HG02678 (cell line): ENCODE measurements around the gene NHEJ1.

Source experiments
- ATAC-seq: cut with Tn5 transposase; IDR thresholded peaks from one replicate; pipeline ENCODE4 v1.9.1; 2021; ENCODE audit warnings: mild to moderate bottlenecking, moderate library complexity; ENCODE audit not compliant: unreplicated experiment

NHEJ1 gene

DNA sequence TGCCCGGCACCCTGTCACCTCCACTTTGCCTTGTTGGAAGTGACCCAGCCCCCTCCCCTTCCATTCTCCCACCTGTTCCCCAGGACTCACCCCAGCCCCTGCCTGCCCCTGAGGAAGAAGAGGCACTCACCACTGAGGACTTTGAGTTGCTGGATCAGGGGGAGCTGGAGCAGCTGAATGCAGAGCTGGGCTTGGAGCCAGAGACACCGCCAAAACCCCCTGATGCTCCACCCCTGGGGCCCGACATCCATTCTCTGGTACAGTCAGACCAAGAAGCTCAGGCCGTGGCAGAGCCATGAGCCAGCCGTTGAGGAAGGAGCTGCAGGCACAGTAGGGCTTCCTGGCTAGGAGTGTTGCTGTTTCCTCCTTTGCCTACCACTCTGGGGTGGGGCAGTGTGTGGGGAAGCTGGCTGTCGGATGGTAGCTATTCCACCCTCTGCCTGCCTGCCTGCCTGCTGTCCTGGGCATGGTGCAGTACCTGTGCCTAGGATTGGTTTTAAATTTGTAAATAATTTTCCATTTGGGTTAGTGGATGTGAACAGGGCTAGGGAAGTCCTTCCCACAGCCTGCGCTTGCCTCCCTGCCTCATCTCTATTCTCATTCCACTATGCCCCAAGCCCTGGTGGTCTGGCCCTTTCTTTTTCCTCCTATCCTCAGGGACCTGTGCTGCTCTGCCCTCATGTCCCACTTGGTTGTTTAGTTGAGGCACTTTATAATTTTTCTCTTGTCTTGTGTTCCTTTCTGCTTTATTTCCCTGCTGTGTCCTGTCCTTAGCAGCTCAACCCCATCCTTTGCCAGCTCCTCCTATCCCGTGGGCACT is 21.9 kb upstream of the NHEJ1 start:
- ATAC-seq = no peak

DNA sequence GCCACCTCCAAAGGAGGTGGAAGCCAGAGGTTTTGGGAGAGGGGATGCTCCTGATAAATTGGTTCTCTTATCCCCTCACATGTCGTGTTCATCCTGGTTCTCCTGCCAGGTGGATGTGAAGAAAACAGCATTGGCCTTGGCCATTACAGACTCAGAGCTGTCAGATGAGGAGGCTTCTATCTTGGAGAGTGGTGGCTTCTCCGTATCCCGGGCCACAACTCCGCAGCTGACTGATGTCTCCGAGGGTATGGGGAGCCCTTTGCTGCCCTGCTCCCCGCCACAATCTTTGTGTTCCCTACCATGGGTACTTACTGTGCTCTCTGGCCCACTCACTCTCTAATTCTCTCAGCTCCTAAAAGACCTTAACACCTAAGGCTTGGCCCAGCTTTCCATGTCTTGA is 20.9 kb upstream of the NHEJ1 start:
- no peak for ATAC-seq

DNA sequence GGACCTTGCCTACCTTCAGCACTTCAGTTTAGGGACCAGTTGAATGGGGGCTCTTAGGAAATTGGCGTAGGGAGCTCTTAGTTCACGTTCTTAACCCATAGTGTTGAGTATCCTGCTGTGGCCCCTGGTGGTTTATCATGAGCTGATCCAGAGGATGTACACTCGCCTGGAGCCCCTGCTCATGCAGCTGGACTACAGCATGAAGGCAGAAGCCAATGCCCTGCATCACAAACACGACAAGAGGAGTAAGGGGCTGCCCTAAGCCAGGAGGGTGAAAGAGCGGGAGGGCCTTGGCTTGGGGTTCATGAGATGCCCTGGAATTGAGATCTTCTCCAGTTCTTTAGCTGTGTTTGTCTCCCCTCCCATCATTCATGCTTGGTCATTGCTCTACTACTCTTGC is 20.3 kb upstream of the NHEJ1 start:
- no peak for ATAC-seq

DNA sequence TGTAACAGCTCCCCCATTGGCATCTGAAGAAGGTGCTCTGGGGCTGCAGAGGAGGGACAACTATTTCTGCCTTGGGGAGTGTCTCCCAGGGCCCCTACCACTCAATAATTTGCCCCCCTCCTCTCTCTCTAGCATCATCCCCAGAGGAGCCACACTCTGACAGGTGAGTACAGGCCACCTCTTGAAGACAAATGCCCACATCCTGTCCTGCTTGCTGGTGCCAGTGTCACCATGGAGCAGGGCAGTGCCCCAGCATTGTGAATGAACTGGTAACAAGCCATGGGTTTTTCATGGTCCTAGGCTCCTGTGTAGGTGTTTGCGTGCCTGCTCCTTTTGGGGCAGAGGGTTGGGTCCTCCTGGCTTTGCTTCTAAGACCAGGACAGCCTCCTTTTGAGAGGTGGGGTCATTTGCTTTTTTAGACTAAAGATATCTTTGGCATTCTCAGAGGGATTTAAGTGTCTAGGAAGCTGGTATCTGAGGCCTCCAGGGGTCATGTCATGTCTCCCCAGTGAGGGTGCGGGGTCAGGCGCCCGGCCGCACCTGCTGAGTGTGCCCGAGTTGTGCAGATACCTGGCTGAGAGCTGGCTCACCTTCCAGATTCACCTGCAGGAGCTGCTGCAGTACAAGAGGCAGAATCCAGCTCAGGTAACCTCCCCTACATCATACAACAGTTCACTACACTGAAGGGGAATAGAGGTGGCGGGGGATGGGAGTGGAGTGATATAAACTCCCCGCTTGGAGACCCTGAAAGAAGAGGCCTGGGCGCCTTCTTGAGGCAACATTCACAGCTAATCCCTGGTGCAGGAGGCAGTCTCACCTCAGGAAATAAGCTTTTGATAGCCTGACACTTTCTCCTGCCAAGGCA is 19.2 kb upstream of the NHEJ1 start:
- ATAC-seq = no peak

DNA sequence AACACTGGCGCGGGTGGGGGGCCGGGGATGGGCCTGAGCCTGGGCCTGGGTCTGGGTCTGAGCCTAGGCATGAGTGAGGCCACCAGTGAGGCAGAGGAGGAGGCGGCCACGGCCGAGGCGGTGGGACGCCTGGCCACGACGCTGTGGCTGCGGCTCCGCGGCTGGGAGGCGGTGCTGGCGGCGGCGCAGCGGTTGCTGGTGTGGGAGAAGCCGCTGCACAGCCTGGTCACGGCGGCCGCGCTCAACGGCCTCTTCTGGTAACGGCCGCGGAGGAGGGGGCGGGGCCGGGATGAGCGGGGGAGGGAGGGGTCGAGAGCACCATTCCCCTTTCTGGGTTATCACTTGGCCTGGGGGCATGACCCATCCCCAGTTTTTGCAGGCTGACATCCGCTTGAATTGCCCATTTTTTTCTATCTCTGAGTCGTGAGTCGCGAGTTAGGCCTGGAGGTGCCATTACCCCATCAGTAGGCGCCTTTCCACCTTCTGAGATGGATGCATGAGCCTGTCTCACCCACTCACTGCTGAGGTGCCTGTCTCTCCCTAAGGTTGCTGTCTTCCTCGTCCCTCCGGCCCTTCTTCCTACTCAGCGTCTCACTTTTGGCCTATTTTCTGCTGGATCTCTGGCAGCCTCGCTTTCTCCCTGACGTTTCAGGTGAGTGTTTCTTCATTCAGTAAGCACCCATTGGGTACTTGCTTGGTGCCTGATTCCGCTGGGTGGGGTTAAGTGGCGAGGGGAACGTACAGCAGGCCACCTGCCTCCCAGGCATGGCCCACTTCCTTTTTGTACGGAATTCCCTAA is 18.0 kb upstream of the NHEJ1 start:
- ATAC-seq = peak; percentile 10

DNA sequence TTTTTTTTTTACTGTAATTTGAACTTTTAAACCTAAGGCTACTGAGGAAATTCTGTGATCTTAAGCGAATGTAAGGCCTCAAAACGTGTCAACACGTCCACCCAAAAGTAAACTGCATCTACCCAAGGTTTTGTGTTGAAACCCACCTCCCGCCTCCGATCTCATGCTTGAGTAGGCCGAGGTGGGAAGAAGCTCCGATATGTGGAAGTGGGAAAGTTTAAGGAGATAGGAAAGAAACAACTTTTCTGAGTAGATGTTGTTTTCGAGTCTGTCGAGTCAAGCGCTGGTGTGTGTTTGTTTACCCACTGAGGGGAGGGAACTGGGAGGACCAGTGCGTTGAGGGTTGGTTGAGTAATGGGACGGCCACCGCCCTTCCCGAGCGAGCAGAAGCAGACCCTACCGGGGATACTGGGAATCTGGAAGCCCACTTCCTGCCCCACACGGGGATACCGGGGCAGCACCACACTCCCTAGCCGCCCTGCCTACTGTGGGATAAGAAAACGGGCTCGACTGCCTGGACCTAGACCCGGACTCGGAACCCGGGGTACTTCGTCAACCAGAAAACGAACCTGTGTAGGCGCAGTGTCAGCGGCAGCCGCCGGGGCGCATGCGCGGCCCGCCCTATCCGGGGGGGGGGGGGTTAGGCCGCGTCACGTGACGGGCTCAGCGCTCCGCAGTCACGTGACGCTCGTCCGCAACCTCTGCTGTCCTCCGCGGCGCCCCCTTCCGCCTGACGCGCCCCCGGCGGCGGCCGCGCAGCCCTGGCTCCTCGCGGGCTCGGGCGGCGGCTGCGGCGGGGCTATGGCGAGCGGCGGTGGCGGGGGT is 17.1 kb upstream of the NHEJ1 start, which contains the start of gene RETREG2:
TSS of gene RETREG2 (plus strand) at position 724 of the 825 bp plus-strand sequence. CDS start at position 802, 78 bp downstream.
- ATAC-seq = peak; percentile 43

DNA sequence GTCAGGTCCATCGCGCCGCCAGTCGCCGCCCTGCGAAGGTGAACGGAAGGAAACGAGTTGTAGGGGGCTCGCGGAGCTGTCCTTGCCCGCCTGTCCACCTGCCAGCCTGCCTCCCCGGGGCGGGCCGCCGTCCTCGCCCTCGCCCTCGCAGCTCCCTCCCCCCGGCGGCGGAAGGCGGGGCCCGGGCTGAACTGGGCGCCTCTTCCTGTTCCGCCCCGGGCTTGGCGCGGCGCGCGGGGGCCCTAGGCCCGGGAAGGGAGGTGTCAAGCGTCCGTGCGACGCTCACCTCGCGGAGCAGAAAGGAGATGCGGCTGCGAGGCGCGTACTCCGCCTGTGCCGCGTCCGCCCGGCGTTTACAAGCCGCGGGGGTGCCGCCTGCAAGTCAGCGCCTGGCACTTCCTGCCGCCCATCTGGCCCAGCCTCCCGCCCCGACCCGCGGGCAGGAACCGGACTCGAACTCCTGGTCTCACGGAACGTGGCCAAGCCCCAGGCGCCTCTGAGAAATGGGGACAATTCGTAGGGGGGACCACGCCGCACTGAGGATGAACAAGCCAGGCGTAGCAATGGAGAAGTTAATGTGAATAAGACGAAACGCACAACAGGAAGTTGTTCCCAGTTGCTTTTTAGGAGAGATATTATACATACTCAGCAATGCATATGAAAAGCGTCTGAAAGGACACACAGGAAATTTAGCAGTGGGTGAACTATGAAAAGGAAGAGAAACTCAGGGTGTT is 16.4 kb upstream of the NHEJ1 start, which contains the start of gene CNPPD1:
TSS of gene CNPPD1 (minus strand) at position 108 of the 734 bp plus-strand sequence. CDS start at position 11, 97 bp downstream.
- peak; percentile 70 for ATAC-seq

DNA sequence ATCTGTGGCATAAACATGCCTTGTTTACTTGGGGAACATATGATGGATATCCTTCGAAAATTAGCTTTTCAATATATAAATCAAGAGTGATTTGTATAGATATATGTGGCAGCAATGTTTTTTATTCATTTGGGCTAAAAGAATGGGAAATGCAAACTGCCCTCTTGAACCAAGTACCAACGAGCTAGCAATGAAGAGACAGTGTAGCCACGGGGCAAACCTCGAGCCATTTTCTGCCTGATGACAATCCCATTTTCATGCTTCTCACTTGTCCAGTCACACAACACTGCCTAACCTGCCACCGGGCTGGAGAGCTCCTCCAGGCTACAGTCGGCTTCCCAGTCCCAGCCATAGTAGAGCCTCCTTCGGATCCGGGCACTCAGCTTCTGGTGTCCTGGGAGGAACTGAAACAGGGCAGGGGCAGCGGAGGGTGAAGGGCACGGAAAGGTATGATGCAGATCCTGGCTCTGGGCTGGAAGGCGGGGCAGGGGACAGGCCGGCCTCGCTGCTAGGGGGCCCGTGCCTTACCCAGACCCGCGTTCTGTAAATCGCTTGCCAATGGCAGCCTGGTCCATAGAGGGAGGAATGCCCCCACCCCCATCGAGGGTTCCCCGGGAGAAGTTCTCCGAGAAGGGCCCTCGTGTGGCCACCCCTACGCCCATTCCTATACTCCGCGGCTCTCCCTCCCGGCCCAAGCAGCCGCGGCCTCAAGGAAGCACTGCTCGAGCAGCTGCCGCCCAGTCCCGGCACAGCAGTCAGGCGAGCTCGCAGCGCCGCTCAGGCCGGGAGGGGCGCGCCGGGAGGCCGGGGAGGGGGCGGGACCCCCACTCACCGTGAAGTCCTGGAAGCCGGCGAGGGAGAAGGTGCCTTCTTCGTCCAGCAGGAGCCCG is 15.6 kb upstream of the NHEJ1 start:
- ATAC-seq = peak; percentile 30

DNA sequence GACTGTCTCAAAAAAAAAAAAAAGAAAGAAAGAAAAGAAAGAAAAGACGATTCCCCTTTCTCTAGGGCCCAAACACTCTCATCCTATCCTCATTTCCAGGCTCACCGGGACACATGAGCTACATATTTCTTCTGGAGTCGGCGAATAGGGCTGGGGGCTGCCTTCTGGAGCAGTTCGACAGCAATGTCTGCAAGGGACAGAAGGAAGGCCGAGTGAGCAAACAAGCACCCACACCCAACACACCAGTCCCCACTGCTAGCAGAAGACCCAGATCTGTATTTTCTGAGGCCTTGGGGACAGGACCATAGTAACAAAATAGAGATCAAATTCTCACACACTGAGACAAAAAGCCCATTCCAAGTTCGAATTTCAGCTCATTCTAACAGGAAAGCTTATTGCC is 14.9 kb upstream of the NHEJ1 start:
- ATAC-seq = no peak

DNA sequence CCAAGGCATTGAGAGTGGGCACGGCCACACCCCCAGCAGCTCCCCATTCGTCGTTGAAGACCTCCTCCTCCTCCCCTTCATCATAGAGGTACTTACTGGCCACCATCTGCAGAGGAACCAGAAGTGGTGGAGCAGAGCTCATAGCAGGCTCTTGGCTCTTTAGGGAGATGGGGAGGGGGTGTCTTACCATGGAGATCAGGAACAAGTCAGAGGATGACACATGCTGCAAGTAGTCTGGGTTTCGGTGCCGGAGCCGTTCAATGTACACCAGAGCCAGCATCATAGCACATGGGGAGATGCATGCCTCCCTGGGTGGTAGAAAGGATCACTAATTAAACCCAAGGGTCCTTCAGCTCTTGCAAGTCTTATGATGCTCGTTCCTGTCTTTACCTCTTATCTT is 14.2 kb upstream of the NHEJ1 start:
- ATAC-seq = no peak

DNA sequence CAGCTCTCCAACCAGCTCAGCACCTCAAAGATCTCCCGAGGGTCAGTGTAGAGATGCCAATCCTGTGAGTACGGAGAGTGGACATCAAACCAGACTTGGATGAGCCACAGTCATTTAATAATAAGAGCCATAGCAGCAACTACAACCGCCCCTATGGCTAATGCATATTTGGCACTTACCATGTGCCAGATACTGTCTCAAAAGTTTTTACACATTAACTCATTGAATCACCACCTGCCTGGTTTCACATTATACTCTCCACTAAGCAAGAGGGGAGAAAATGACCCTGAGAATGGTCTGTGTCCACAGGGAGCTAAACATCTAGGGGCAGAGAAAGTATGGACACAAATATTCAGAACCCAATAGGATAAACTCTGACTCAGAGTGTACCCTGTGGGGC is 13.5 kb upstream of the NHEJ1 start:
- ATAC-seq = no peak

DNA sequence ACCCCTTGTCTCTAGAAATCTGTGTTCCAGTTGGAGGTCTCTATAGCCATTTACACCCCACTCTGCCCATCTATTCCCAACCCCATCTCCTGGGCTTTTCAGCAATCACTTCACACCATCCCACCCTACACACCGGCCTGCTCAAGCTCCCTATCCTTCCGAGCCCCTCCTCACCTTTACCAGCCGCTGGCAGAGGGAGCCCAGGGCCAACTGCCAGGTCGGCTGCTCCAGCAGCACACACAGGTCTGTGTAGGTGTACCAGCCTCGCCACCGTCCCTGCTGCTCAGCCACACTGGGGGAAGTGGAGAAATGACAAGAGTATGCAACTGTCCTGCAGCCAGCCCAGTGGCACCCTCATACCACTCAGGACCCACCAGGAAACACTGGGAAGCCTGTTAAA is 12.6 kb upstream of the NHEJ1 start:
- ATAC-seq = no peak

DNA sequence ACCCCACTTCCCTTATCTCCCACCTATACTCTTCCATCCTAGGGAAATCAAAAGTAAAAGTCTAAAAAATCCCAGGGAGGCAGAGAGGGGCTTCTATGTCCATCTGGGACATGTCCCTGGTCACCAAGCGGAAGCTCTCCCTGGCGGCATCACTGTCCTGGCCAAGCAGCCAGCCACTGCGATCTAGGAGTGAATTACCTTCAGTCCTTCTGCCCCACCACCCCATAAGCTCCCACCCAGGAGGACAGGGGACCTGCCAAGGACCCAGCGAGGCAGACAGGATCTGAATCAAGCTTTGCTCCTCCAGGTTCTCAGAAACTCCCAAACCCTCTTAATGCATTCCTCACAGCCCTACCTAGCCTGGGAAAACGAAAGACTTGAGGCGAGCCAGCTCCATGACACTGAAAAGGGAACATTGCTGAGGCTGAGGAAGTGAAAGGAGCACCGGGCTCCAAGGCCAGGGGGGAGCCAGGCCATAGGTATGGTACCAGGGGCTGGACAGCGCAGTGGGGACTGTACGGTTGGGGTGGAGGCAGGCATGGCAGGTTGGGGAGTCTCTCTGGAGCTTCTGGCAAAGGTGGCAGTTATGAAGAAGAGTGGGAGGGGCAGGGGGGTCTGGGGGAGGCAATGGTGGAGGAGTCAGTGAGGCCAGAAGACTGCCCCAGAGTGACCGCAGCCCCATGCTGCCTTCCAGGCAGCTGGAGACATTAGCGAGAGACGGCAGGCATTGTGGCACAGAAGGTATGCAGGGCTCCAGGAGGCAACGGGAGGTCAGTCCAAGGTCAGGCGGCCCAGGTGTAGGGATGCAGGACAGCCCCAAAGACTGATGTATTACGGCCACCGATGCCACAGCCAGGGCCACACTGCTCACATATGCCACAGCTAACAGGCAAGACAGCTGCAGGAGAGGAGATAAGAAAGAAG is 11.9 kb upstream of the NHEJ1 start:
- no peak for ATAC-seq

DNA sequence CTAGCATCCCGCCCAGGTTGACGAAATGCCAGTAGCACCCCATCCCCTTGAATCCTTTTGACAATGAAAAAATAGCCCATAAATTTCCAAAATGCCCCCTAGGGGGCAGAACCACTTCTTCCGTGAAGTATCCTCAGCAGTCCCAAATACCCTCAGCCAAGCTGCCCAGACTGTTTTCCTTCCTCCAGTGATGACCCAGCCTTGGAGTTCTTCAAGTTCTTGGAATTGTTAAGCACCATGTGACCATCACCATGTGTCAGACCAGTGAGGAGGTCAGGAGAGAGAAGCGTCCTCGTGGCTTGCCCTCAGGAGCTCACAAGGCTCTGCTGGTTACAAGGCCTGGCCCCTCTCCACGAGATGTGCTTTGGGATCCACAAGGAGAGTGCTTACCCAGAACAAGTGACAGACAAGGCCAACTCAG is 10.6 kb upstream of the NHEJ1 start:
- no peak for ATAC-seq

DNA sequence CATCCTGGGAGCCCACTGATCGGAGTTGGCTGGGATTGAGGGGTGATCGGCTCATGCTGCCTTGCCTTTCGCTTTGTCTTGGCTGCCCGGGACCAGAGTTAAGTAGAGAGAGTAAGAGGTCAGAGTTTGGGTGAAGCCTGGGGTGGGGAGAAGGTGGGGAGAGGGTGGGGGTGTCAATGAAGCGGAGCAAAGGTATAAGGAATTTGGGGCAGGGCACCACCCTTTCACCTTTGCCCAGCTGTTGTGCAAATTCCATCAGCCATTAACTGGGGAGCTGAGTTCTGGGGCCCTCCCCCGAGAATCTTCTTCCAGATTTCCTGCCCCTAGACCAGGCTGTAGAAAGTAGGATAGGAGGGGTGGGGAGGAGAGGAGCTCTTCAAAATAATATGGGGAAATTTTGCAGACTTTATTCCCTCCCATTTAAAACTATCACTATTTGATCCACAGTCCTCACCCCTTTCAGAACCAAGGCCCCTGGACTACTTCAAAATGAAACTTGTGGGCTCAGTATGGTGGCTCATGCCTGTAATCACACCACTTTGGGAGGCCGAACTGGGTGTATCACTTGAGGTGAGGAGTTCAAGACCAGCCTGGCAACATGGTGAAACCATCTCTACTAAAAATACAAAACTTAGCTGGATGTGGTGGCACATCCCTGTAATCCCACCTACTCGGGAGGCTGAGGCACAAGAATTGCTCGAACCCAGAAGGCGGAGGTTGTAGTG is 9.5 kb upstream of the NHEJ1 start, which contains the start of gene SLC23A3:
TSS of gene SLC23A3 (minus strand) at position 100 of the 725 bp plus-strand sequence. CDS start at position 55, 45 bp downstream.
- ATAC-seq = no peak

DNA sequence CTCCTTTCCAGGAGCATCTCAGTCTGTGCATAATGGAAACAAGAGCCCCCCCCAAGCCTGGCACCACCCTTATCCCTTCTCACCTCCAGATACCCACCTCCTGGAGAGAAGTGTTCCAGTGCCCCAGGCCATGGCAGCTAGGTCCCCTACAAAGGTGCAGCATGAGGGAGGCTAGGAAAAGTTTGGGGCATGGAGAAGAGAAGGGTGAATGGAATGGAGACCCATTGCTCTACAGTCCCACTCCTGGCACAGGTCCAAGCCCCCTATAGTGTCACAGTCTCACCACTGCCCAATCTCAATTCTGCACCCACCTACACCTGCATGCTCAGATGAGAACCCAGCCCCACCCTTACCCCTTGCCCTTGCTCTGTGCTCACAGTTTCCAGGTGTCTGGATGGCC is 8.3 kb upstream of the NHEJ1 start:
- no peak for ATAC-seq

DNA sequence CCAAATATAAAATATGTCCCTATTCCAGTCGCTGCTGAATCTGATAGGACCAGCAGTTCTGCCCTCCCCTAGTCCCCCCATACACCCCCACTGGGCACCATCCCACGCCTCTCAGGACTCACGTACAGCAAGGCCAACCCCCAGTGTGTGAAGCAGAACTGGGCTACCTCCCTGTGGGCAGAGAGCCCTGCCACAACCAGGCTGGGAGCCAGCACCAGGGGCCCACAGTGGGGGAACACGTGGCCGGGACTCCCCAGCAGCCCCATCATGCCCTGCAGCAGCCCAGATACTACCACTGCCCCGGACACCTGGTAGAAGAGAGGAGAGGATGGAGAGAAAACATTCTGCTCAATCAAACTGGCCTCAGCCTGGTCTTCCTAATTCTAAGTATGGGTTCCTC is 7.9 kb upstream of the NHEJ1 start:
- no peak for ATAC-seq
